Gastroesophageal sphincter (tissue), 4 donors: ENCODE data around the gene MACROH2A1. TPM values are rescaled to one million over a fixed set of nuclear protein-coding genes. Genes with fewer than 3 reads are reported as not detected.

Experiments
- ATAC-seq: fragments of 150-250 bp; one replicate; pipeline ENCODE4 v1.9.1; 2016; ENCODE audit warnings: mild to moderate bottlenecking, moderate library complexity
- H3K27ac ChIP-seq, 4 donors: fragments of 200-600 bp; sonication (generic) in 3 of 4; 1 replicate in 3 of 4; 2 replicates in 1 of 4; pipeline ENCODE4 v1.5.1; 2016 to 2019
- H3K27me3 ChIP-seq: fragments of 200-600 bp; sonication (generic); one replicate; pipeline ENCODE4 v1.5.1; 2019
- H3K36me3 ChIP-seq, 2 donors: fragments of 200-600 bp; sonication (generic); one replicate each; pipeline ENCODE4 v1.5.1; 2019; ENCODE audit warnings: control low read depth in 1 of 2
- H3K4me1 ChIP-seq, 3 donors: fragments of 200-600 bp; sonication (generic); 1 replicate in 2 of 3; 2 replicates in 1 of 3; pipeline ENCODE4 v1.5.1; 2016 to 2019; ENCODE audit warnings: control low read depth in 2 of 3
- H3K4me3 ChIP-seq, 2 donors: fragments of 200-600 bp; sonication (generic); one replicate each; pipeline ENCODE4 v1.5.1; 2019; ENCODE audit warnings: mild to moderate bottlenecking in 1 of 2, moderate library complexity in 1 of 2
- H3K9me3 ChIP-seq, 3 donors: fragments of 200-600 bp; sonication (generic); one replicate each; pipeline ENCODE4 v1.5.1; 2017 to 2019; ENCODE audit warnings: control low read depth in 2 of 3
- EP300 ChIP-seq: sonication (generic); formaldehyde crosslinking; IDR thresholded peaks from one replicate; pipeline ENCODE4 v1.6.1; 2017; ENCODE audit warnings: antibody characterized with exemption, mild to moderate bottlenecking
- POLR2A ChIP-seq, 2 donors: fragments of 450-650 bp; IDR thresholded peaks; one replicate each; pipeline ENCODE4 v1.6.1; 2017; ENCODE audit warnings: antibody characterized with exemption in 2 of 2, mild to moderate bottlenecking in 2 of 2, moderate library complexity in 1 of 2
- POLR2AphosphoS5 ChIP-seq: sonication (generic); formaldehyde crosslinking; IDR thresholded peaks from one replicate; pipeline ENCODE4 v1.6.1; 2017; ENCODE audit warnings: antibody characterized with exemption
- WGBS, 2 donors: methylation state at CpG; one replicate each; pipeline ENCODE4 v1.1.5; 2018; ENCODE audit warnings: low coverage in 1 of 2; 5-methylcytosine and 5-hydroxymethylcytosine counted together
- total RNA-seq, 4 donors: library from RNA; depleted of rRNA; stranded (reverse); fragments of >200 nt; gene quantifications; one replicate each; pipeline ENCODE4 v1.1.0, GENCODE V29; 2016
- TF ChIP-seq, protein P1 (sequence below), 4 experiments: fragments of 200-600 bp in 2 of 4; fragments of 450-650 bp in 2 of 4; sonication (generic) in 1 of 4; IDR thresholded peaks; one replicate each; pipeline ENCODE4 v1.5.1; 2017 to 2019; ENCODE audit warnings: antibody characterized with exemption in 4 of 4, mild to moderate bottlenecking in 2 of 4, moderate library complexity in 2 of 4

The MACROH2A1 gene
- total RNA-seq, 4 donors from 2014 or later = 163 to 180 (median 177) TPM

- no peak for ATAC-seq
- no peak overlapping the region for H3K4me3 ChIP-seq
- H3K9me3 ChIP-seq = no peaks in the 10 kb centered on the region
- H3K4me1 ChIP-seq = peaks cover 0 to 22% (median 3%) of the 10 kb centered on the region in 3 donors
- H3K36me3 ChIP-seq = no peaks in the 10 kb centered on the region
- H3K27me3 ChIP-seq = peaks cover under 1% of the 10 kb centered on the region
- 71 to 80% methylated on average over 3 to 4 of the region's 6 CpGs for WGBS, 2 donors
- no peak overlapping the region for H3K27ac ChIP-seq
- TF ChIP-seq POLR2AphosphoS5 = no peak
- TF ChIP-seq EP300 = no peak
- TF ChIP-seq POLR2A (IDR thresholded peaks at IDR 0.05) = no peak
- TF ChIP-seq, protein P1, sequence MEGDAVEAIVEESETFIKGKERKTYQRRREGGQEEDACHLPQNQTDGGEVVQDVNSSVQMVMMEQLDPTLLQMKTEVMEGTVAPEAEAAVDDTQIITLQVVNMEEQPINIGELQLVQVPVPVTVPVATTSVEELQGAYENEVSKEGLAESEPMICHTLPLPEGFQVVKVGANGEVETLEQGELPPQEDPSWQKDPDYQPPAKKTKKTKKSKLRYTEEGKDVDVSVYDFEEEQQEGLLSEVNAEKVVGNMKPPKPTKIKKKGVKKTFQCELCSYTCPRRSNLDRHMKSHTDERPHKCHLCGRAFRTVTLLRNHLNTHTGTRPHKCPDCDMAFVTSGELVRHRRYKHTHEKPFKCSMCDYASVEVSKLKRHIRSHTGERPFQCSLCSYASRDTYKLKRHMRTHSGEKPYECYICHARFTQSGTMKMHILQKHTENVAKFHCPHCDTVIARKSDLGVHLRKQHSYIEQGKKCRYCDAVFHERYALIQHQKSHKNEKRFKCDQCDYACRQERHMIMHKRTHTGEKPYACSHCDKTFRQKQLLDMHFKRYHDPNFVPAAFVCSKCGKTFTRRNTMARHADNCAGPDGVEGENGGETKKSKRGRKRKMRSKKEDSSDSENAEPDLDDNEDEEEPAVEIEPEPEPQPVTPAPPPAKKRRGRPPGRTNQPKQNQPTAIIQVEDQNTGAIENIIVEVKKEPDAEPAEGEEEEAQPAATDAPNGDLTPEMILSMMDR (IDR thresholded peaks at IDR 0.05) = no peak
These were observed 41.9 kb upstream of the MACROH2A1 start for GRCh38 chr5:135440916-135441315.

DNA sequence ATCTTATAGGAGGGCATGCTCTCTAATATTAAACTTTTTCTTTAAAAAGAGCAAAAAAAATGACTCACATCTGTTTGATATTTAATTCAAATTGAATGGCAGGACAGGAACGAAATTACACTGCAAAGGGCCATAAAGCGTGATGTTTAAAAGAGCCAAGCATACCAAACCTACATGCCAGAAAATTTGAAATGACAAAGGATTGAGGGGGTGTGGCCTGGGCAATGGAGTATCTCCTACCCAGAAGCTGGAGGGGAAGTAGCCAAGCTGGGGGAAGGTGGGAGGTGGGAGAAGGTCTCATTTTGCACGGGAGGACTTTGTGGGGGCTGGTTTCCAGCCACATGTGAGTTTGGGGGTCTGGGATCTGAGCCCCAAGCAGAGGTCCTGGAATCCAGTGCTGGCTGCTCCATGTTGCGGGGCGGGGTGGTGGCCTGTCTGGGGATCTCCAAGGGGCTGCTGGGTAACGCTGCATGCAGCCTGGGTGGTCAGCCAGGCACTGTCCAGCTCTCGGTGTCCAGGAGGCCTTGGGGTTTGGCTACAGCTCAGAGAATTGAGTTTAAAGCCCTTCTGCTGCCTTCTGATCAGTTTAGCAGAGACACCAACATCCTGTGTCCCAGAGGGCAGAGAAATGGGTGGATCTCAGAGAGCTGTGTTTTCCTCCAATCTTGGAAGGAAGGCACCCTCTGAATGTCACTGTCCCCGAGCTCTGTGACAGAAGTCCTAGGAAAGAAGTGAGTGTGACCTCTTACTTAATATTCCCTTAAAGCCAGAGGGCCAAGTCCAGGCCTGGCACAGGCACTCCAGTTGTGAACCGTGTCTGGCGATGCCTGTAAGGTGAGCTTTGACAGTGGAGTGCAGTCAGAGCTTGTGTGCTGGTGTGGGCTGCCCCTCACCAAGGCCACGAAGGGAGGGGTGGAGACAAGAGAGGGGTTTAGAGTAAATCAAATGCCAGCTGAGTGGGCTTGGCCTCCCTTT, 40.5 kb upstream of the MACROH2A1 start:
- H3K27ac ChIP-seq = no peak overlapping the region
- H3K4me1 ChIP-seq = peaks cover 0 to 22% (median 3%) of the 10 kb centered on the region in 3 donors
- H3K4me3 ChIP-seq = no peak overlapping the region
- no peak for ATAC-seq
- 80 to 84% methylated on average over 4 to 8 of the region's 11 CpGs for WGBS, 2 donors
- TF ChIP-seq POLR2A (IDR thresholded peaks at IDR 0.05) = no peak
- TF ChIP-seq, protein P1 (IDR thresholded peaks at IDR 0.05) = no peak
- no peak for TF ChIP-seq POLR2AphosphoS5
- no peak for TF ChIP-seq EP300
- H3K9me3 ChIP-seq = no peaks in the 10 kb centered on the region
- no peaks in the 10 kb centered on the region for H3K36me3 ChIP-seq
- H3K27me3 ChIP-seq = peaks cover 12% of the 10 kb centered on the region

- H3K27ac ChIP-seq = no peak overlapping the region
- WGBS, 2 donors = 81 to 99% methylated on average over 8 to 9 of the region's 10 CpGs
These were observed 39.7 kb upstream of the MACROH2A1 start for GRCh38 chr5:135438636-135439221.

GRCh38 chr5:135437796-135438560, 38.9 kb upstream of the MACROH2A1 start:
- WGBS, 2 donors = 41 to 63% methylated on average over 3 to 5 of the region's 13 CpGs
- Histone ChIP-seq H3K27ac (peak overlapping the region in 1 of 4 donors; percentile 11), H3K4me3 (no peak overlapping the region), H3K36me3 (no peaks in the 10 kb centered on the region), H3K27me3 (peaks cover 12% of the 10 kb centered on the region), H3K9me3 (no peaks in the 10 kb centered on the region), H3K4me1 (peaks cover 0 to 14% (median 3%) of the 10 kb centered on the region in 3 donors)
- TF ChIP-seq EP300 = no peak
- peak; percentile 48 for TF ChIP-seq POLR2AphosphoS5
- TF ChIP-seq, protein P1 (IDR thresholded peaks at IDR 0.05) = peak in 1 of 4 experiments; percentile 17
- ATAC-seq = peak; percentile 61

More at GRCh38 chr5:135438636-135439221, 39.7 kb upstream of the MACROH2A1 start:
- H3K4me3 ChIP-seq = no peak overlapping the region
- no peak for ATAC-seq
- peaks cover 0 to 21% (median 3%) of the 10 kb centered on the region in 3 donors for H3K4me1 ChIP-seq
- H3K9me3 ChIP-seq = no peaks in the 10 kb centered on the region
- TF ChIP-seq POLR2A (IDR thresholded peaks at IDR 0.05) (no peak), EP300 (no peak)
- TF ChIP-seq, protein P1 (IDR thresholded peaks at IDR 0.05) = no peak
- peaks cover 12% of the 10 kb centered on the region for H3K27me3 ChIP-seq
- H3K36me3 ChIP-seq = no peaks in the 10 kb centered on the region
